GM12878 (cell line): ENCODE data around the gene MRTFA.

Source experiments
- CTCF ChIP-seq, 3 experiments: IDR thresholded peaks in 2 of 3; conservative IDR thresholded peaks in 1 of 3; 2 replicates each; pipeline ENCODE4 v1.5.1; 2011; ENCODE audit warnings: low read depth in 3 of 3, low read length in 3 of 3, mild to moderate bottlenecking in 3 of 3, control low read depth in 2 of 3, moderate library complexity in 2 of 3, inconsistent platforms in 1 of 3, mixed read lengths in 1 of 3; ENCODE audit not compliant: control insufficient read depth in 2 of 3, insufficient read depth in 1 of 3; ENCODE audit errors: extremely low read depth in 1 of 3
- HDGF ChIP-seq: fragments of 450-650 bp; IDR thresholded peaks from 2 replicates; pipeline ENCODE4 v1.6.1; 2016; ENCODE audit warnings: antibody characterized with exemption
- JUNB ChIP-seq: IDR thresholded peaks from 2 replicates; pipeline ENCODE4 v1.6.1; 2016; ENCODE audit warnings: antibody characterized with exemption, mild to moderate bottlenecking
- NFIC ChIP-seq: IDR thresholded peaks from 2 replicates; pipeline ENCODE4 v1.6.1; 2012; ENCODE audit warnings: low read depth, mild to moderate bottlenecking, inconsistent platforms, low read length, moderate library complexity
- NR2C2 ChIP-seq: IDR thresholded peaks from 2 replicates; pipeline ENCODE4 v1.6.1; 2011; ENCODE audit warnings: borderline replicate concordance, low read depth; ENCODE audit not compliant: control insufficient read depth, insufficient read length
- PBX3 ChIP-seq: IDR thresholded peaks from 2 replicates; pipeline ENCODE4 v1.6.1; 2011; ENCODE audit warnings: mild to moderate bottlenecking, low read depth, low read length, moderate library complexity; ENCODE audit not compliant: insufficient replicate concordance
- PKNOX1 ChIP-seq: fragments of 450-650 bp; IDR thresholded peaks from 2 replicates; pipeline ENCODE4 v1.6.1; 2016; ENCODE audit warnings: mild to moderate bottlenecking
- POLR2A ChIP-seq: IDR thresholded peaks from 2 replicates; pipeline ENCODE4 v1.6.1; 2011; ENCODE audit warnings: low read depth, mild to moderate bottlenecking, low read length
- REST ChIP-seq: IDR thresholded peaks from 2 replicates; pipeline ENCODE4 v1.6.1; 2012; ENCODE audit warnings: mild to moderate bottlenecking, low read depth, low read length
- SREBF2 ChIP-seq: IDR thresholded peaks from 2 replicates; pipeline ENCODE4 v1.6.1; 2012; ENCODE audit warnings: mild to moderate bottlenecking, low read length
- SRF ChIP-seq, 2 experiments: IDR thresholded peaks; 2 replicates each; pipeline ENCODE4 v1.6.1; 2011; ENCODE audit warnings: low read depth in 2 of 2, low read length in 2 of 2, mild to moderate bottlenecking in 1 of 2, moderate library complexity in 1 of 2
- TBL1XR1 ChIP-seq: IDR thresholded peaks from 2 replicates; pipeline ENCODE4 v1.6.1; 2012; ENCODE audit warnings: low read depth, low read length, improper control_type of control experiment

- no peak for TF ChIP-seq SRF (IDR thresholded peaks at IDR 0.05; ENCODE audit: low read depth in 2 of 2, low read length in 2 of 2)
- TF ChIP-seq TBL1XR1: no peak
- no peak for TF ChIP-seq NFIC
- no peak for TF ChIP-seq PBX3
- TF ChIP-seq CTCF (IDR thresholded peaks at IDR 0.05 in 2 of 3, conservative IDR thresholded peaks at IDR 0.05 in 1 of 3; ENCODE audit: control insufficient read depth in 2 of 3, extremely low read depth in 1 of 3, insufficient read depth in 1 of 3, low read depth in 3 of 3, low read length in 3 of 3): no peak
- no peak for TF ChIP-seq HDGF
- no peak for TF ChIP-seq PKNOX1
- no peak for TF ChIP-seq SREBF2
- no peak for TF ChIP-seq POLR2A
- no peak for TF ChIP-seq NR2C2
- no peak for TF ChIP-seq REST
- no peak for TF ChIP-seq JUNB
These were observed 216.8 kb downstream of the MRTFA start for GRCh38 chr22:40419718-40420117.
